ENCODE data around the gene MAGEA2.
"Not testable (repeated sequence)": the region's sequence is repeated elsewhere in the genome, so short reads cannot be mapped to it uniquely, and the experiment has no call there.

The MAGEA2 gene

DNA sequence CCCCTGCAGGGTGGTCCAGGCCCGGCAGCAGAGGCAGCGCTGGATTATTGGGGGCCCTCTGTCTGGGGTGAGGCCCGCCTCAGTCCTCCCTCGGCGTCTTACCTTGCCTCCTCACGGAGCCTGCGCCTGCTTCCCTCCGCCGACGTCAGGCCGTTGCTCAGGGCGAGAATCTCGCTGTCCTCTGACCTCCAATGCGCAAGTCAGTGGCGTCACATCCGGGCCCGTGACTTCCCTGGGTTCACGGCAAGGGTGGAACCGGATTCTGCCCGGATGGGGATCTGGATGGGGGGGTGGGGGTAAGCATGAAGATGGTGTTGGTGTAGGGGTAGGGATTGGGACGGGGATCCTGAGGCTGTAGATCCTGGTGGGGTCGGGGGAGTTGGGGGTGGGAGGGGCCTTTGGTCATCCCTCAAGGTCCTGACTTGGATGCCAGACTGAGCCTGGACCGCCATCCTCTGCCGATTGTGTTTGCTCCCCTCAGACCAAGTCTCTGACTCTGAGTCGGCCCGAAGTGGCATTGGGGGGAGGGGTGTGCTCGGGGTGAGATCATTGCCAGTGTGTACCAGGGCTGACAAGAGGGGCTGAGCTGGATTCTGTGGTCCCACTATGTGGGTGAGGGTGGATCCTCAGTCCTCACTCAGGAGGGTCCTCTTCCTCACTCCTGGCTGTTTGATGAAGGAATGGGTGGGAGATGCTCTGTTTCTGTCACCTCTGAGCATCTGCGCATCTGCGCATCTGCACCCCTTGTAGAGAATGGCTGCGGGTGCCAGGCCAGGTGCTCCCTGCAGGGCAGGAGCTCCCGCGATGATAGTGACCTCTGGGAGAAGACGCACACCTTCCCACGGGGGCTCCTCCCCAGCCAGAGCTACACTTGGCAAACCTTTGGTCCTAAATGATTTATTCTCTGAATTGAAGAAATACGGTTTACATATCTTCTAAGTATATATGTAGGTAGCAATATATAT, at the start of gene MAGEA2:
MAGEA2 (minus strand) TSS at position 157 of the 965 bp plus-strand sequence. CDS start 2,479 bp downstream, outside the sequence.
- not testable (repeated sequence) for H3K27me3 Mint-ChIP-seq (ENCODE audit: low read depth); H3K27ac Mint-ChIP-seq; H3K36me3 Mint-ChIP-seq (ENCODE audit: low read depth); H3K9me3 Mint-ChIP-seq; H3K4me1 Mint-ChIP-seq; H3K4me3 Mint-ChIP-seq

DNA sequence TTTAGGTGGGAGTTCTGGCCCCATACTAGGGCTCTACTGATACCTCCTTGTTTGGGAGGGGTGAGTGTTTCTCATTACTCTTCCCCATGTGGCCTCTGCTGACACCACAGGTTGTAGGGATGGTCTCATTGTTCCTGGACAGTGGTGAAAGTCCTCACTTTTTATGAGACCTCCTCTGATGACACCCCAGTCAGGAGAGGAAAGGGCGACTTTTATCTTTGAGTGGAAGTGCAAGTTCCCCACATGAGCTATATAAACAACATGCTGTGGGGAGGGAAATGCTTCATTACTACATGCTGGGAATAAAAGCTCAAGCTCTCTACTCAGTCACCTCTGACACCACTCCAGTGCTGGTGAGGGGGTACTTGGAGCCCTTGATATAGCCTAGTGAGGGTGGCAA, 45.3 kb upstream of the MAGEA2 start:
- Mint-ChIP-seq H3K4me1 (no peaks in the 10 kb centered on the region), H3K36me3 (ENCODE audit: low read depth) (no peaks in the 10 kb centered on the region), H3K27ac (no peak overlapping the region)

GRCh38 chrX:152787062-152787461, 33.4 kb upstream of the MAGEA2 start:
- not testable (repeated sequence) for H3K9me3 Mint-ChIP-seq; H3K27ac Mint-ChIP-seq; H3K4me1 Mint-ChIP-seq; H3K4me3 Mint-ChIP-seq; H3K27me3 Mint-ChIP-seq (ENCODE audit: low read depth); H3K36me3 Mint-ChIP-seq (ENCODE audit: low read depth)

More for the DNA sequence above, 45.3 kb upstream of the MAGEA2 start:
- no peak overlapping the region for H3K4me3 Mint-ChIP-seq
- TF ChIP-seq CTCF (IDR thresholded peaks at IDR 0.05; ENCODE audit: unreplicated experiment in 3 of 3) = no peak
- no peaks in the 10 kb centered on the region for H3K27me3 Mint-ChIP-seq (ENCODE audit: low read depth)
- H3K9me3 Mint-ChIP-seq = peaks cover 2% of the 10 kb centered on the region

DNA sequence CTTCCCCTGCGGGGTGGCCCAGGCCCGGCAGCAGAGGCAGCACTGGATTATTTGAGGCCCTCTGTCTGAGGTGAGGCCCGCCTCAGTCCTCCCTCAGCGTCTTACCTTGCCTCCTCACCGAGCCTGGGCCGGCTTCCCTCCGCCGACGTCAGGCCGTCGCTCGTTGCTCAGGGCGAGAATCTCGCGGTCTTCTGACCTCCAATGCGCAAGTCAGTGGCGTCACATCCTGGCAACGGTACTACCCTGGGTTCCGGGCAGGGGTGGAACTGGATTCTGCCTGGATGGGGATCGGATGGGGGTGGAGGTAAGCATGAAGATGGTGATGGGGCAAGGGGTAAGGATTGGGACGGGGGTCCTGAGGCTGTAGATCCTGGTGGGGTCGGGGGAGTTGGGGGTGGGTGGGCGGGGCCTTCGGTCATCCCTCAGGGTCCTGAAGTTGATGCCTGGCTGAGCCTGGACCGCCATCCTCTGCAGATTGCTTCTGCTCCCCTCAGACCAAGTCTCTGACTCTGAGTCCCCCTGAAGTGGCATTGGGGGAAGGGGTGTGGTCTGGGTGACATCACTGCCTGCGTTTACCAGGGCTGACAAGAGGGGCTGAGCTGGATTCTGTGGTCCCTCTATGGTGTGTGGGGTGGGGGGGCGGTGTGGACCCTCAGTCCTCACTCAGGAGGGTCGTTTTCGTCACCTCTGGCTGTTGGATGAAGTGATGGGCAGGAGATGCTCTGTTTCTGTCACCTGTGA, 16.1 kb upstream of the MAGEA2 start, which contains the start of gene MAGEA6:
MAGEA6 (minus strand) TSS at position 141 of the 741 bp plus-strand sequence. CDS start 2,039 bp downstream, outside the sequence.
- not testable (repeated sequence) for H3K4me1 Mint-ChIP-seq; H3K9me3 Mint-ChIP-seq; H3K36me3 Mint-ChIP-seq (ENCODE audit: low read depth); H3K4me3 Mint-ChIP-seq; H3K27me3 Mint-ChIP-seq (ENCODE audit: low read depth); H3K27ac Mint-ChIP-seq

- H3K9me3 Mint-ChIP-seq; H3K4me1 Mint-ChIP-seq; H3K27me3 Mint-ChIP-seq (ENCODE audit: low read depth); H3K27ac Mint-ChIP-seq; H3K4me3 Mint-ChIP-seq; H3K36me3 Mint-ChIP-seq (ENCODE audit: low read depth): not testable (repeated sequence)
Measured at GRCh38 chrX:152766562-152766961, 12.9 kb upstream of the MAGEA2 start.

GRCh38 chrX:152761582-152761981, 7.9 kb upstream of the MAGEA2 start:
- H3K36me3 Mint-ChIP-seq (ENCODE audit: low read depth); H3K4me3 Mint-ChIP-seq; H3K4me1 Mint-ChIP-seq; H3K27me3 Mint-ChIP-seq (ENCODE audit: low read depth); H3K9me3 Mint-ChIP-seq; H3K27ac Mint-ChIP-seq: not testable (repeated sequence)

DNA sequence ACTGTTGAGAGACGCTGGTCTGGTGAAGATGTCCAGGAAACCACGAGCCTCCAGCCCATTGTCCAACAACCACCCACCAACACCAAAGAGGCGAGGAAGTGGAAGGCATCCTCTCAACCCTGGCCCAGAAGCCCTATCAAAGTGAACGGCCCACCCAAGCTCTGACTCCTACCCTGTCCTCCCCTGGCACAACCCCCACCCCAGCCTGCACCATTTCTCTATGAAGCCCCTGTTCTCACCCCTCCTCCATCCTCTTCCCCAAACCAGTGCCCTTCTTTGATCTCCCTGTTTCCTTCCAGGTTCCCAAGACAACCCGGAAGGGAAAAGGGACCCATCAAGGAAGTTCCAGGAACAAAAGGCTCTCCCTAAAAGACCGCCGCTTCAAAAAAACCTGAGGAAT, 5.9 kb upstream of the MAGEA2 start:
- H3K9me3 Mint-ChIP-seq; H3K27ac Mint-ChIP-seq; H3K4me3 Mint-ChIP-seq; H3K36me3 Mint-ChIP-seq (ENCODE audit: low read depth); H3K4me1 Mint-ChIP-seq; H3K27me3 Mint-ChIP-seq (ENCODE audit: low read depth): not testable (repeated sequence)

GRCh38 chrX:152758918-152759317, 5.3 kb upstream of the MAGEA2 start, which contains the start of gene CSAG3:
Gene CSAG3 (plus strand): TSS chrX:152759218.
- H3K27me3 Mint-ChIP-seq (ENCODE audit: low read depth); H3K36me3 Mint-ChIP-seq (ENCODE audit: low read depth); H3K4me1 Mint-ChIP-seq; H3K4me3 Mint-ChIP-seq; H3K9me3 Mint-ChIP-seq; H3K27ac Mint-ChIP-seq: not testable (repeated sequence)

GRCh38 chrX:152754871-152755270, 1.2 kb upstream of the MAGEA2 start:
- not testable (repeated sequence) for H3K27ac Mint-ChIP-seq; H3K36me3 Mint-ChIP-seq (ENCODE audit: low read depth); H3K9me3 Mint-ChIP-seq; H3K4me3 Mint-ChIP-seq; H3K4me1 Mint-ChIP-seq; H3K27me3 Mint-ChIP-seq (ENCODE audit: low read depth)

GRCh38 chrX:152738560-152738959, 15.1 kb downstream of the MAGEA2 start:
- Mint-ChIP-seq H3K36me3 (ENCODE audit: low read depth) (no peaks in the 10 kb centered on the region), H3K27ac (no peak overlapping the region), H3K27me3 (ENCODE audit: low read depth) (no peaks in the 10 kb centered on the region), H3K4me3 (no peak overlapping the region), H3K9me3 (peaks cover 7% of the 10 kb centered on the region), H3K4me1 (no peaks in the 10 kb centered on the region)
- no peak for TF ChIP-seq CTCF (IDR thresholded peaks at IDR 0.05; ENCODE audit: unreplicated experiment in 3 of 3)

- not testable (repeated sequence) for H3K4me1 Mint-ChIP-seq, H3K27ac Mint-ChIP-seq, H3K4me3 Mint-ChIP-seq
Measured at GRCh38 chrX:152736528-152736927, 17.1 kb downstream of the MAGEA2 start.

More at GRCh38 chrX:152736528-152736927, 17.1 kb downstream of the MAGEA2 start:
- H3K9me3 Mint-ChIP-seq; H3K27me3 Mint-ChIP-seq (ENCODE audit: low read depth); H3K36me3 Mint-ChIP-seq (ENCODE audit: low read depth): not testable (repeated sequence)
